PFSK-1 (cell line): ENCODE results near the gene ANO6.

Experiments
- REST ChIP-seq, 2 experiments: IDR thresholded peaks; 2 replicates each; pipeline versions ENCODE4 v1.6.1 to v1.8.0; 2011 to 2012; ENCODE audit warnings: low read depth in 2 of 2, low read length in 2 of 2, control low read depth in 1 of 2, inconsistent platforms in 1 of 2, mild to moderate bottlenecking in 1 of 2, moderate library complexity in 1 of 2; ENCODE audit not compliant: insufficient read depth in 1 of 2
- TAF1 ChIP-seq: IDR thresholded peaks from 2 replicates; pipeline ENCODE4 v1.6.1; 2012; ENCODE audit warnings: low read length, control low read depth, borderline replicate concordance; ENCODE audit not compliant: insufficient read depth

- TF ChIP-seq REST (IDR thresholded peaks at IDR 0.05; ENCODE audit: insufficient read depth in 1 of 2, low read depth in 2 of 2, low read length in 2 of 2) (no peak), TAF1 (no peak)
Measured at GRCh38 chr12:45204757-45205156, 11.1 kb upstream of the ANO6 start.
